ENCODE measurements around the gene WEE2. TPM values are rescaled to one million over a fixed set of nuclear protein-coding genes. Genes with fewer than 3 reads are reported as not detected.
A peak's percentile ranks its signal among the peaks of the same experiment; 100 is the strongest.

The WEE2 gene
- total RNA-seq (2022) = not detected in 2 replicates
- Bru-seq, nascent RNA = not detected
- BruChase-seq, experiment 1, labeled RNA remaining after a 6-hour chase = percentile 7 among the genes with signal in this experiment
- BruChase-seq, experiment 2, labeled RNA remaining after a 2-hour chase = percentile 12 among the genes with signal in this experiment
- long read RNA-seq = 0 reads

- no peak within 1 kb of the TSS for H3K4me3 Mint-ChIP-seq (ENCODE audit: unreplicated experiment)
- ChIA-PET POLR2A (interaction anchor here (1.1 kb wide), 1 partner anchor 29 kb away, joined by 4 read pairs; the partner anchor contains the start of gene SSBP1), CTCF (interaction anchor here (1.0 to 2.7 kb wide), 4 partner anchors 9 to 54 kb away, joined by 3 to 10 read pairs (median 4); partner anchors contain the start of gene SSBP1)
- TF ChIP-seq, protein P1, sequence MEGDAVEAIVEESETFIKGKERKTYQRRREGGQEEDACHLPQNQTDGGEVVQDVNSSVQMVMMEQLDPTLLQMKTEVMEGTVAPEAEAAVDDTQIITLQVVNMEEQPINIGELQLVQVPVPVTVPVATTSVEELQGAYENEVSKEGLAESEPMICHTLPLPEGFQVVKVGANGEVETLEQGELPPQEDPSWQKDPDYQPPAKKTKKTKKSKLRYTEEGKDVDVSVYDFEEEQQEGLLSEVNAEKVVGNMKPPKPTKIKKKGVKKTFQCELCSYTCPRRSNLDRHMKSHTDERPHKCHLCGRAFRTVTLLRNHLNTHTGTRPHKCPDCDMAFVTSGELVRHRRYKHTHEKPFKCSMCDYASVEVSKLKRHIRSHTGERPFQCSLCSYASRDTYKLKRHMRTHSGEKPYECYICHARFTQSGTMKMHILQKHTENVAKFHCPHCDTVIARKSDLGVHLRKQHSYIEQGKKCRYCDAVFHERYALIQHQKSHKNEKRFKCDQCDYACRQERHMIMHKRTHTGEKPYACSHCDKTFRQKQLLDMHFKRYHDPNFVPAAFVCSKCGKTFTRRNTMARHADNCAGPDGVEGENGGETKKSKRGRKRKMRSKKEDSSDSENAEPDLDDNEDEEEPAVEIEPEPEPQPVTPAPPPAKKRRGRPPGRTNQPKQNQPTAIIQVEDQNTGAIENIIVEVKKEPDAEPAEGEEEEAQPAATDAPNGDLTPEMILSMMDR (IDR thresholded peaks at IDR 0.05; ENCODE audit: unreplicated experiment) = no peak
- no peak within 1 kb of the TSS for H3K27ac Mint-ChIP-seq (ENCODE audit: low read depth, unreplicated experiment)
- H3K9me3 Mint-ChIP-seq (ENCODE audit: unreplicated experiment) = no peaks in the 10 kb centered on the region
- H3K36me3 Mint-ChIP-seq (ENCODE audit: insufficient read depth, unreplicated experiment) = no peaks in the 10 kb centered on the region
- no peak for DNase-seq (ENCODE audit: unreplicated experiment)
- no TSS peak for BruUV-seq (replicated peaks)
- no peaks in the 10 kb centered on the region for H3K27me3 Mint-ChIP-seq (ENCODE audit: insufficient read depth, unreplicated experiment)
- intact Hi-C loops (cut with micrococcal nuclease) = no loop called here
- no peaks in the 10 kb centered on the region for H3K4me1 Mint-ChIP-seq (ENCODE audit: insufficient read depth, unreplicated experiment)
These were observed at the start of gene WEE2 for GRCh38 chr7:141708351-141708750. TSS of gene WEE2 (plus strand) at chr7:141708353. CDS start at chr7:141708759, 406 bp downstream.

DNA sequence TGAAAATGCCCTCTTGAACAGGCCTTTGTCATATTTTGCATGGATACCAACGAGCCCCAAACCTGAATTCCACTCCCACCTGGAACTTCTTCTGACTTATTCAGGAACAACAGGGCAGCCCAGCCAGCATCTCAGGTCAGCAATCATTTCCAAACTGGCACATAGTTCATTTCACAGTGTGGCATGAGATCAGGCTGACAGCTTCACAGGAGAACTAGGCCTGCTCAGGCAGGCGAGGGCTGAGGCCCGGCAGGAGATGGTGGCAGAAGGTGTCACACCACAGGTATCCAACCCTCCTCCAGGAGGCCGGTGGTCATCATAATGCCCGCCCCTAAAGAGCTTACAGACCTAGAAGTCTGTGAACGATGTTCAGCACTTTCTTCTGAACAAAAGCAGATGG is 48.7 kb upstream of the WEE2 start:
- Mint-ChIP-seq H3K4me3 (ENCODE audit: unreplicated experiment) (no peak overlapping the region), H3K4me1 (ENCODE audit: insufficient read depth, unreplicated experiment) (no peaks in the 10 kb centered on the region), H3K36me3 (ENCODE audit: insufficient read depth, unreplicated experiment) (peaks cover 34% of the 10 kb centered on the region), H3K9me3 (ENCODE audit: unreplicated experiment) (no peaks in the 10 kb centered on the region), H3K27me3 (ENCODE audit: insufficient read depth, unreplicated experiment) (no peaks in the 10 kb centered on the region), H3K27ac (ENCODE audit: low read depth, unreplicated experiment) (no peak overlapping the region)
- intact Hi-C loops (cut with micrococcal nuclease) = no loop called here
- TF ChIP-seq, protein P1 (IDR thresholded peaks at IDR 0.05; ENCODE audit: unreplicated experiment) = no peak
- ChIA-PET POLR2A (no interaction called here), CTCF (interaction anchor here (0.6 to 4.0 kb wide), 3 partner anchors 10 to 403 kb away, joined by 3 to 29 read pairs (median 4); no protein-coding TSS in a partner anchor)
- DNase-seq (ENCODE audit: unreplicated experiment) = no peak
- BruUV-seq (replicated peaks) = no TSS peak

- Mint-ChIP-seq H3K27me3 (ENCODE audit: insufficient read depth, unreplicated experiment) (no peaks in the 10 kb centered on the region), H3K9me3 (ENCODE audit: unreplicated experiment) (no peaks in the 10 kb centered on the region), H3K27ac (ENCODE audit: low read depth, unreplicated experiment) (no peak overlapping the region), H3K4me1 (ENCODE audit: insufficient read depth, unreplicated experiment) (no peaks in the 10 kb centered on the region), H3K4me3 (ENCODE audit: unreplicated experiment) (no peak overlapping the region), H3K36me3 (ENCODE audit: insufficient read depth, unreplicated experiment) (peaks cover 31% of the 10 kb centered on the region)
- no TSS peak for BruUV-seq (replicated peaks)
- ChIA-PET CTCF (interaction anchor here (0.6 to 4.0 kb wide), 3 partner anchors 10 to 404 kb away, joined by 3 to 29 read pairs (median 4); no protein-coding TSS in a partner anchor), POLR2A (interaction anchor here (1.0 to 1.4 kb wide), 2 partner anchors 9 to 17 kb away, joined by 3 to 6 read pairs; no protein-coding TSS in a partner anchor)
- intact Hi-C loops (cut with micrococcal nuclease) = no loop called here
- TF ChIP-seq, protein P1 (IDR thresholded peaks at IDR 0.05; ENCODE audit: unreplicated experiment) = no peak
- no peak for DNase-seq (ENCODE audit: unreplicated experiment)
These were observed 47.9 kb upstream of the WEE2 start for GRCh38 chr7:141660259-141660658.

DNA sequence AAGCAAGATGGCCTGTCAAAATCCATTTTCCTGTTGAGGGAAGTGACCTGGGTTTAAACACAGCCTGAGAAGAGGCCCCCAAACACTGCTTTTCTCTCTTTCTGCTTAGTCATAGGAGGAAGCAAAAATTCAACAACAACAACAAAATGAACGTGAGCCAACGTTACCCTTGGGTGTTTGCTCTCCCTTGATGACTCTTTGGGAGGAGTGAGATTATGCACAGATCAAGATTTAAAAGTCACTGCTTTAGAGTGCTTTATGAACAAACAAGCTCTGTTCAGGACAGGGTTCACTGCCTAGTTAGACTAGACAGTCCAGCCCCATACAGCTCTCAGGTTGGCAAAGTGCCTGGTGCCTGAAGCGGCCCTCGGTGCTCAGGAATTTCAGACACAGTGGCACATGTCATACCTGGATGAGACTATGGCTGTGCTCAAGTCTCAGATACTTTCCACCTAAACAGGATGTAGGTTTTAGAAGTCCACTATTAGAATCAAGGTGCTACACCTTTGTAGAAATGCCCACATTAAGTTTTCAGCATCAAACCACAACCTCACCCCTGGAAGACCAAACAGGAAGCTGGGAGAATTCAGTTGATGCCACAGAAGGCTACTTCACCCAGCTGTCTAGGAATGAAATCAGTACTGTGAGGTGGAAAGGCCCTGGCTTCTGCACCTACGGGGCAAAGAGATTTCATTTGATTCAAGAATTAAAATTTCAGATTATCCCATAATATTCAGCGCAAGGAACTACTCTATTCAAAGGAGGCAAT is 44.9 kb upstream of the WEE2 start:
- no TSS peak for BruUV-seq (replicated peaks)
- Mint-ChIP-seq H3K36me3 (ENCODE audit: insufficient read depth, unreplicated experiment) (peaks cover 23% of the 10 kb centered on the region), H3K27ac (ENCODE audit: low read depth, unreplicated experiment) (no peak overlapping the region), H3K9me3 (ENCODE audit: unreplicated experiment) (no peaks in the 10 kb centered on the region), H3K4me3 (ENCODE audit: unreplicated experiment) (no peak overlapping the region), H3K27me3 (ENCODE audit: insufficient read depth, unreplicated experiment) (no peaks in the 10 kb centered on the region), H3K4me1 (ENCODE audit: insufficient read depth, unreplicated experiment) (no peaks in the 10 kb centered on the region)
- intact Hi-C loops (cut with micrococcal nuclease) = no loop called here
- ChIA-PET POLR2A (interaction anchor here (1.2 kb wide), 1 partner anchor 45 kb away, joined by 3 read pairs; no protein-coding TSS in a partner anchor), CTCF (interaction anchor here (0.6 to 2.5 kb wide), 3 partner anchors 12 to 124 kb away, joined by 3 to 7 read pairs (median 4); no protein-coding TSS in a partner anchor)
- TF ChIP-seq, protein P1 (IDR thresholded peaks at IDR 0.05; ENCODE audit: unreplicated experiment) = no peak
- DNase-seq (ENCODE audit: unreplicated experiment) = peak; percentile 20
